ENCODE data around the gene ESYT3.

Gene ESYT3

DNA sequence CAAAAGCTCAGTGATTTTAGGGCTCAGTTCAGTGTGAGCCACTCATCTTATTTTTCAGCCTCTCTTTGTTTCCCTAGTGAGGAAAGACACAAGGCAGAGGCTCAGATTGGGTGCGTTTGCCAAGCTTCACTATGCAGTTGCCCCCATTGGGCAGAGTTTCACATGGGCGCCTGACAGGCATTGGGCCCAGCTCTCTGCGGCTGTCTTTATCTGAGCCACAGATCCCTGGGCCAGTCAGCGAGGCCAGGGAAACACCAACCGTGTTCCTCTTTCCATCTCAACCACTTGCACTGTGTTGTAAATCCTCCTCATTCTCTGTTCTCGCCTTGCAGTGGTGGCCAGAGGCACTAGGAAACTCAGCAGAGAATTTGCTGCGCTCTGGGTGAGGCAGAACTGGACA lies 10.8 kb downstream of the ESYT3 start:
- Histone ChIP-seq H3K27ac (ENCODE audit: low read depth, low read length) (peak overlapping the region; percentile 85), H3K14ac (ENCODE audit: low read length) (peak overlapping the region; percentile 56), H3K9ac (ENCODE audit: low read length) (no peak overlapping the region), H3K79me2 (ENCODE audit: control insufficient read depth, insufficient read depth, low read length, poor library complexity) (peaks cover 4% of the 10 kb centered on the region), H3K79me1 (ENCODE audit: low read length) (peaks cover 20% of the 10 kb centered on the region), H2BK120ac (ENCODE audit: insufficient read depth, low read length, poor library complexity) (peak overlapping the region; percentile 50), H4K91ac (ENCODE audit: low read depth, low read length) (peak overlapping the region; percentile 52), H3K18ac (ENCODE audit: low read length) (peak overlapping the region; percentile 67), H3K4me1 (ENCODE audit: control insufficient read depth in 1 of 2, insufficient read depth in 2 of 2, low read length in 2 of 2) (peaks cover 34 to 37% of the 10 kb centered on the region in 2 experiments), H3K4ac (ENCODE audit: low read depth, low read length) (peak overlapping the region; percentile 42), H3K4me3 (ENCODE audit: low read depth, low read length) (no peak overlapping the region), H3K23ac (ENCODE audit: low read length) (no peak overlapping the region), H2AK5ac (ENCODE audit: low read length) (peak overlapping the region; percentile 39), H3K27me3 (ENCODE audit: insufficient read depth, low read length) (no peaks in the 10 kb centered on the region), H2BK12ac (ENCODE audit: low read length) (peak overlapping the region; percentile 19), H4K12ac (ENCODE audit: low read depth, low read length) (no peak overlapping the region), H2AFZ (ENCODE audit: insufficient read depth, low read length, poor library complexity) (no peak overlapping the region), H3K4me2 (ENCODE audit: low read length) (no peak overlapping the region), H3K9me3 (ENCODE audit: insufficient read depth, low read depth, low read length) (peaks cover 2% of the 10 kb centered on the region), H3K36me3 (ENCODE audit: control insufficient read depth in 1 of 2, insufficient read depth in 2 of 2, low read length in 2 of 2) (no peaks in the 10 kb centered on the region), H2BK5ac (ENCODE audit: low read depth, low read length, poor library complexity) (peak overlapping the region; percentile 80), H4K8ac (ENCODE audit: low read depth, low read length) (peak overlapping the region; percentile 10)
- no CpG with 5 or more reads among the region's 7 CpGs for WGBS (ENCODE audit: extremely low coverage, insufficient coverage, insufficient read length)
- no peak for DNase-seq

DNA sequence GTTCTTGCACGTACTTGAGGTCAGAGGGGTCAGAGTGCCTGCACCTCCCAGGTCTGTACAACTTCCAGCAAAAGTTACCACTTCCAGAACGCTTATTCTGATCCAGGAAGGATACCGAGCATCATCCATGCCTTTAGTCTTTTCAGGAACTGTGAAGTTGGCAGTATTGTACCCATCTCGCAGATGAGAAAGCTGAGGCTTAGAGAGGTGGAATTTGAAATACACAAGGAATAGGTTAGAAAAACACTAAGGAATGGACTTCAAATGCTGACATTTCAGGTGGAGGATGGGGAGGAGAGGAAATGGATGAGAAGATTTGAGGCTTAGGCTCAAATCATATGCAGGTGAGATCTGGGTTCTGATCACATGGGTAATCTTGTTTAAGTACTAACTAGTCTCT lies 11.2 kb downstream of the ESYT3 start:
- peak overlapping the region; percentile 52 for H4K91ac ChIP-seq (ENCODE audit: low read depth, low read length)
- no peak overlapping the region for H3K4me3 ChIP-seq (ENCODE audit: low read depth, low read length)
- no peaks in the 10 kb centered on the region for H3K36me3 ChIP-seq (ENCODE audit: control insufficient read depth in 1 of 2, insufficient read depth in 2 of 2, low read length in 2 of 2)
- no peak for DNase-seq
- no peak overlapping the region for H3K4me2 ChIP-seq (ENCODE audit: low read length)
- H3K9ac ChIP-seq (ENCODE audit: low read length): no peak overlapping the region
- no peak overlapping the region for H2AFZ ChIP-seq (ENCODE audit: insufficient read depth, low read length, poor library complexity)
- peaks cover 20% of the 10 kb centered on the region for H3K79me1 ChIP-seq (ENCODE audit: low read length)
- no peak overlapping the region for H3K23ac ChIP-seq (ENCODE audit: low read length)
- H3K27ac ChIP-seq (ENCODE audit: low read depth, low read length): no peak overlapping the region
- H3K27me3 ChIP-seq (ENCODE audit: insufficient read depth, low read length): no peaks in the 10 kb centered on the region
- peak overlapping the region; percentile 6 for H2BK12ac ChIP-seq (ENCODE audit: low read length)
- H3K79me2 ChIP-seq (ENCODE audit: control insufficient read depth, insufficient read depth, low read length, poor library complexity): peaks cover 4% of the 10 kb centered on the region
- peaks cover 2% of the 10 kb centered on the region for H3K9me3 ChIP-seq (ENCODE audit: insufficient read depth, low read depth, low read length)
- no peak overlapping the region for H4K8ac ChIP-seq (ENCODE audit: low read depth, low read length)
- H3K18ac ChIP-seq (ENCODE audit: low read length): peak overlapping the region; percentile 3
- H3K4me1 ChIP-seq (ENCODE audit: control insufficient read depth in 1 of 2, insufficient read depth in 2 of 2, low read length in 2 of 2): peaks cover 31 to 34% of the 10 kb centered on the region in 2 experiments
- no peak overlapping the region for H2BK120ac ChIP-seq (ENCODE audit: insufficient read depth, low read length, poor library complexity)
- no peak overlapping the region for H4K12ac ChIP-seq (ENCODE audit: low read depth, low read length)
- H2AK5ac ChIP-seq (ENCODE audit: low read length): no peak overlapping the region
- no peak overlapping the region for H3K14ac ChIP-seq (ENCODE audit: low read length)
- no peak overlapping the region for H3K4ac ChIP-seq (ENCODE audit: low read depth, low read length)
- no peak overlapping the region for H2BK5ac ChIP-seq (ENCODE audit: low read depth, low read length, poor library complexity)
- no CpG with 5 or more reads among the region's 4 CpGs for WGBS (ENCODE audit: extremely low coverage, insufficient coverage, insufficient read length)

DNA sequence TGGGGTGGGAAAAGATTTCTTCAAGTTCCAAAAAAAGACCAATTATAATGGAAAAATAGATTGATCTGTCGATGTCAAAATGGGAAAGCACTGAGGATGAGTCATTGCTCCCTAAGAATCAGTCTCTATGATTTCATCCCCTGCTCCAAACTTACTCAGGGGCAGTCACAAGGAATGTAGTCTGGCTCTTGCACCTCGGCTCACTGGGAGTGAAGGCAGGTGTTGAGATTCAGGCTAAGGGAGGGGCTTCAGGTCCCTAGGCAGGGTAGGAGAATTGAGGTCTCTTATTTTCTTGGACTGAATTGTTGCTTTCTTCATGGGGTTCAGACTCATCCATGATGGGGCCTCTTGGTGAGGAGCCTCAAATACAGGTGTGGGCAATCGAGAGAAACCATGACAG lies 14.2 kb downstream of the ESYT3 start:
- DNase-seq: no peak
- Histone ChIP-seq H4K91ac (ENCODE audit: low read depth, low read length) (no peak overlapping the region), H3K14ac (ENCODE audit: low read length) (no peak overlapping the region), H3K23ac (ENCODE audit: low read length) (no peak overlapping the region), H3K27me3 (ENCODE audit: insufficient read depth, low read length) (no peaks in the 10 kb centered on the region), H4K12ac (ENCODE audit: low read depth, low read length) (no peak overlapping the region), H3K4me3 (ENCODE audit: low read depth, low read length) (no peak overlapping the region), H3K9ac (ENCODE audit: low read length) (no peak overlapping the region), H2BK120ac (ENCODE audit: insufficient read depth, low read length, poor library complexity) (no peak overlapping the region), H3K9me3 (ENCODE audit: insufficient read depth, low read depth, low read length) (no peaks in the 10 kb centered on the region), H2BK12ac (ENCODE audit: low read length) (no peak overlapping the region), H3K18ac (ENCODE audit: low read length) (no peak overlapping the region), H3K36me3 (ENCODE audit: control insufficient read depth in 1 of 2, insufficient read depth in 2 of 2, low read length in 2 of 2) (no peaks in the 10 kb centered on the region), H3K4me2 (ENCODE audit: low read length) (no peak overlapping the region), H2BK5ac (ENCODE audit: low read depth, low read length, poor library complexity) (no peak overlapping the region), H3K79me1 (ENCODE audit: low read length) (peaks cover 11% of the 10 kb centered on the region), H4K8ac (ENCODE audit: low read depth, low read length) (no peak overlapping the region), H2AK5ac (ENCODE audit: low read length) (no peak overlapping the region), H3K79me2 (ENCODE audit: control insufficient read depth, insufficient read depth, low read length, poor library complexity) (peaks cover 2% of the 10 kb centered on the region), H3K4ac (ENCODE audit: low read depth, low read length) (no peak overlapping the region), H3K27ac (ENCODE audit: low read depth, low read length) (no peak overlapping the region), H2AFZ (ENCODE audit: insufficient read depth, low read length, poor library complexity) (no peak overlapping the region), H3K4me1 (ENCODE audit: control insufficient read depth in 1 of 2, insufficient read depth in 2 of 2, low read length in 2 of 2) (peaks cover 27 to 39% of the 10 kb centered on the region in 2 experiments)
- no CpG with 5 or more reads among the region's 3 CpGs for WGBS (ENCODE audit: extremely low coverage, insufficient coverage, insufficient read length)

DNA sequence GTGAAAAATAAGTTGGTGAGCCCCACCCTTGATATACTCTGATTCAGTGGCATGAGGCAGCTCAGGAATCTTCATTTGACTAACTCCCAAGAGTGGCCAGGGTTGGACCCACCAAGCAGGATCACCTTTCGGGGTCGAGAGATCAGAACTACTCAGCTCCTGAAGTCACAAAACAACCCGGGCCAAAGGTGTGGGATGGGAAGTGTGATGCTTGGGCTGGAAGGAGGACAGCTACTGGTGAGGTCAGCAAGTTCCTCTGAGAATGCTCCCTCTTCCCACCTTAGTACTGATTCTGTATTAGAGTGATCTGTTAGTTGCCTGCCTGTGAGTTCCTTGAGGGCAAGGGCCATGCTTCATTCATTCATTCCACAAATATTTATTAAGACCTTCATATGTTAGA lies 15.1 kb downstream of the ESYT3 start:
- Histone ChIP-seq H3K4me1 (ENCODE audit: control insufficient read depth in 1 of 2, insufficient read depth in 2 of 2, low read length in 2 of 2) (peaks cover 23 to 32% of the 10 kb centered on the region in 2 experiments), H3K79me2 (ENCODE audit: control insufficient read depth, insufficient read depth, low read length, poor library complexity) (peaks cover 2% of the 10 kb centered on the region), H2BK5ac (ENCODE audit: low read depth, low read length, poor library complexity) (no peak overlapping the region), H2AK5ac (ENCODE audit: low read length) (no peak overlapping the region), H3K4me3 (ENCODE audit: low read depth, low read length) (no peak overlapping the region), H2AFZ (ENCODE audit: insufficient read depth, low read length, poor library complexity) (no peak overlapping the region), H3K36me3 (ENCODE audit: control insufficient read depth in 1 of 2, insufficient read depth in 2 of 2, low read length in 2 of 2) (no peaks in the 10 kb centered on the region), H3K4me2 (ENCODE audit: low read length) (no peak overlapping the region), H3K27ac (ENCODE audit: low read depth, low read length) (no peak overlapping the region), H3K18ac (ENCODE audit: low read length) (no peak overlapping the region), H3K9me3 (ENCODE audit: insufficient read depth, low read depth, low read length) (no peaks in the 10 kb centered on the region), H2BK120ac (ENCODE audit: insufficient read depth, low read length, poor library complexity) (no peak overlapping the region), H3K79me1 (ENCODE audit: low read length) (peaks cover 7% of the 10 kb centered on the region), H3K14ac (ENCODE audit: low read length) (no peak overlapping the region), H4K8ac (ENCODE audit: low read depth, low read length) (no peak overlapping the region), H4K12ac (ENCODE audit: low read depth, low read length) (no peak overlapping the region), H3K9ac (ENCODE audit: low read length) (no peak overlapping the region), H4K91ac (ENCODE audit: low read depth, low read length) (no peak overlapping the region), H3K4ac (ENCODE audit: low read depth, low read length) (no peak overlapping the region), H3K27me3 (ENCODE audit: insufficient read depth, low read length) (no peaks in the 10 kb centered on the region), H2BK12ac (ENCODE audit: low read length) (no peak overlapping the region), H3K23ac (ENCODE audit: low read length) (no peak overlapping the region)
- DNase-seq: no peak
- no CpG with 5 or more reads among the region's 3 CpGs for WGBS (ENCODE audit: extremely low coverage, insufficient coverage, insufficient read length)
